Gastroesophageal sphincter (tissue), 3 donors: ENCODE measurements around the gene SORCS3.

ENCODE experiments used
- EP300 ChIP-seq: sonication (generic); formaldehyde crosslinking; IDR thresholded peaks from one replicate; pipeline ENCODE4 v1.6.1; 2017; ENCODE audit warnings: antibody characterized with exemption, mild to moderate bottlenecking
- POLR2A ChIP-seq, 2 donors: fragments of 450-650 bp; IDR thresholded peaks; one replicate each; pipeline ENCODE4 v1.6.1; 2017; ENCODE audit warnings: antibody characterized with exemption in 2 of 2, mild to moderate bottlenecking in 2 of 2, moderate library complexity in 1 of 2
- POLR2AphosphoS5 ChIP-seq: sonication (generic); formaldehyde crosslinking; IDR thresholded peaks from one replicate; pipeline ENCODE4 v1.6.1; 2017; ENCODE audit warnings: antibody characterized with exemption
- TF ChIP-seq, protein P1 (sequence below), 4 experiments: fragments of 200-600 bp in 2 of 4; fragments of 450-650 bp in 2 of 4; sonication (generic) in 1 of 4; IDR thresholded peaks; one replicate each; pipeline ENCODE4 v1.5.1; 2017 to 2019; ENCODE audit warnings: antibody characterized with exemption in 4 of 4, mild to moderate bottlenecking in 2 of 4, moderate library complexity in 2 of 4

DNA sequence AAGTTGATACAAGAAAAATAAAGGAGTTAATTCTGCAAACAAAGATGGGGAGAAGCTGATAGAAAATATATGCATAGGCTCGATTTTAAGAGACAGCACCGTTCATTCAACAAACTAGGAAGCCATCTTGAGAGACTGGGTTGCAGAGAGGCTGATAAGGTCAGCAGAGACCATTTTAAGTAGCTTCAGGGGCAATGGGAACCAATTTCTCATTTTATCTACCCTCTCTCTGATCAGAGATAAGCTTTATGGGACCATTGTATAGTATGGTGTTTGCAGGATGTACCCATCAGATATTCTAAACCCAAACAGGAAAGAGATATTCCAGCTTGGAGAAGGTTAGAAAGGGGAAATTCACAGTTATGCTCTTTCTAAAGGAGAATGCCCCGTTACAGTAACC lies 499.5 kb downstream of the SORCS3 start:
- TF ChIP-seq, protein P1, sequence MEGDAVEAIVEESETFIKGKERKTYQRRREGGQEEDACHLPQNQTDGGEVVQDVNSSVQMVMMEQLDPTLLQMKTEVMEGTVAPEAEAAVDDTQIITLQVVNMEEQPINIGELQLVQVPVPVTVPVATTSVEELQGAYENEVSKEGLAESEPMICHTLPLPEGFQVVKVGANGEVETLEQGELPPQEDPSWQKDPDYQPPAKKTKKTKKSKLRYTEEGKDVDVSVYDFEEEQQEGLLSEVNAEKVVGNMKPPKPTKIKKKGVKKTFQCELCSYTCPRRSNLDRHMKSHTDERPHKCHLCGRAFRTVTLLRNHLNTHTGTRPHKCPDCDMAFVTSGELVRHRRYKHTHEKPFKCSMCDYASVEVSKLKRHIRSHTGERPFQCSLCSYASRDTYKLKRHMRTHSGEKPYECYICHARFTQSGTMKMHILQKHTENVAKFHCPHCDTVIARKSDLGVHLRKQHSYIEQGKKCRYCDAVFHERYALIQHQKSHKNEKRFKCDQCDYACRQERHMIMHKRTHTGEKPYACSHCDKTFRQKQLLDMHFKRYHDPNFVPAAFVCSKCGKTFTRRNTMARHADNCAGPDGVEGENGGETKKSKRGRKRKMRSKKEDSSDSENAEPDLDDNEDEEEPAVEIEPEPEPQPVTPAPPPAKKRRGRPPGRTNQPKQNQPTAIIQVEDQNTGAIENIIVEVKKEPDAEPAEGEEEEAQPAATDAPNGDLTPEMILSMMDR (IDR thresholded peaks at IDR 0.05): no peak
- TF ChIP-seq EP300: no peak
- TF ChIP-seq POLR2A (IDR thresholded peaks at IDR 0.05): no peak
- no peak for TF ChIP-seq POLR2AphosphoS5
